ENCODE data around the gene NID1.

NID1 gene

DNA sequence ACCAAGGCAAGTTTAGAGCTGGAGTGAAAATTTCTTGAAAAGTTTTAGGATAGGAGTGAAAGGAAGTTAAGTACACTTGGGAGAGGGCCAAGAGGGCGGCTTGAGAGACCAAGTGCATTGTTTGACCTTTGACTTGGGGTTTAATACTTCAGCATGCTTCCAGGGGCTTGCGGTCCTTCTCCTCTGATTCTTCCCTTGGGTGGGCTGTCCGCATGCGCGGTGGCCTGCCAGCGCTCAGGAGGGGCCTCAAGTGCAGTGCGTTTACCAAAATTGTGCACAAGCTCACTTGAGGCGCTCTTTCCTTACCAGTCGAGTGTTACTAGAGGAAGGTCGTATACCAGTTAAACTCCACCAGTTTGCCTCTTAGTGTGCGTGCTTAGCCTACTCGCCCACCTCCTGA is 106.9 kb downstream of the NID1 start:
- no peak for DNase-seq (ENCODE audit: low read depth, low spot score)

DNA sequence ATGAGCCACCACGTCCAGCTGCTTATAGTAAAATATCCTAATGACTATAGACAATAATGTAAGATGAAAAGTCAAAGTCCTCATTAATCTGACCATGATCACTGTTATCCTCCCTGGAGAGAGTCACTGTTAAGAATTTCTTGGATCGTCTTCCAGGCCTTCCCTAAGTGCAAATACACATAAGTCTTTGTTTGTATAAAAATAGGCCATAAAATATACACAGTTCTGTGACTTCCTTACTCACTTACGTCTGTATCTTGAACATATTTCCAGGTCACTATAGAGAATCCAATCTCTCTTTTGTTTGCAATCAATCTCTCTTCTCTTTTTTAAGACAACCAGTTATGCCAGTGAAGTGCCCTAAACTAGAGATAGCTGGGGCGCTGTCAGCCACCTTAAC is 109.1 kb downstream of the NID1 start:
- DNase-seq (ENCODE audit: low read depth, low spot score): no peak

GRCh38 chr1:235954306-235955283 is 110.3 kb downstream of the NID1 start:
- DNase-seq (ENCODE audit: low read depth, low spot score): no peak

DNA sequence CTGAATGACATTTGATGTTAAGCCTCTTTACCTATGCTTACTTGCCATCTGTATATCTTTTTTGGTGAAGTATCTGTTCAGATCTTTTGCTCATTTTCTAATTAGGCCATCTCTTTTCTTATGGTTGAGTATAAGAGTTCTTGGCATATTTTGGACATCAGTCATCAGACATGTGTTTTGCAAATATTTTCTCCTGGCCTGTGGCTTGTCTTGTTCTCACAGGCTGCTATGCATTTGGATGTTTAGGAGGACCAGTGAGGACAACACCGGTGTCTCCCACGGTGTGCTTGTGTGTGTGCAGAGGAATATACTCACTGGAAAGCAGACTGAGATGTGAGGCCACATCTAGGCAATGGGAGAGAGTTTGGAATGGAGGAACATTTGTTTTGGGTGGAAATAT is 111.1 kb downstream of the NID1 start:
- DNase-seq (ENCODE audit: low read depth, low spot score): no peak

GRCh38 chr1:235952950-235953615 is 111.8 kb downstream of the NID1 start:
- DNase-seq (ENCODE audit: low read depth, low spot score): no peak

DNA sequence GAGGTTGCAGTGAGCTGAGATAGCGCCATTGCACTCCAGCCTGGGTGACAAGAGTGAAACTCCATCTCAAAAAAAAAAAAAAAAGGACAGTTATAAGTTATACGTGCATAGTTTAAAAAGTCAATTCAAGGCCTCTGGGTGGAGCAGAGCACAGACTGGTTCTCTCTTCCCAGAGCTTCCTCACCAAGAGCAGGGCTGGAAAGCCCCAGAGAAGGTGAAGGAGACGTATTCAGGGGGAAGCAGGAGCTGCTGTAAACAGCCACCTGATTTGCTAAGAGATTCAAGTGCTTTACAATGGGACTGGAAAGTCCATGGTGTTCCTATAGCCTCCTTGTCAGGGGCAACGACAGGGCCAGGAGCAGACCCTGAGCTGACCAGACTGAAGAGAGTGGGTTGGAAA is 113.2 kb downstream of the NID1 start:
- no peak for DNase-seq (ENCODE audit: low read depth, low spot score)

GRCh38 chr1:235950318-235950717 is 114.6 kb downstream of the NID1 start:
- no peak for DNase-seq (ENCODE audit: low read depth, low spot score)

- no peak for DNase-seq (ENCODE audit: low read depth, low spot score)
Observed at GRCh38 chr1:235948774-235949427, 116.0 kb downstream of the NID1 start.

GRCh38 chr1:235947989-235948388 is 116.9 kb downstream of the NID1 start:
- DNase-seq (ENCODE audit: low read depth, low spot score): no peak

DNA sequence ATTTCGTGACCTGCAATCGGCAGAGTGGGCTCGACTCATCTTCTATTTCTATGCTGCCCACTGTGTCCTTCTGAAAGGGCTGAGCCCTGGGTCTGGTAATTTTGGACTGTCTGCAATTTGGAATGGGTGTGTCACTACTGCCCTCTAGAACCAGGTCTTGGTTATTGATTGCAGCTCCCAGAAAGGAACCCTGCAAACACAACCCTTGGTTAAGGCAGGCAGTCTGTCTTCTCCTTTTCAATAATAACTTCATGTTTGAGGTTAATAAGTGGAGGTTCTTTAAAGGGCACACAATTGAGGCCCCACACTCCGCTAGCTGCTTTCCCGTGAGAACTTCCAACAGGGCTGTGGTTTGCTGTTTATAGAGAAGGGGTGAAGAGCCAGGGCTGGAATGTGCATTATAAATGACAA is 118.3 kb downstream of the NID1 start:
- peak; percentile 59 for DNase-seq (ENCODE audit: low read depth, low spot score)

DNA sequence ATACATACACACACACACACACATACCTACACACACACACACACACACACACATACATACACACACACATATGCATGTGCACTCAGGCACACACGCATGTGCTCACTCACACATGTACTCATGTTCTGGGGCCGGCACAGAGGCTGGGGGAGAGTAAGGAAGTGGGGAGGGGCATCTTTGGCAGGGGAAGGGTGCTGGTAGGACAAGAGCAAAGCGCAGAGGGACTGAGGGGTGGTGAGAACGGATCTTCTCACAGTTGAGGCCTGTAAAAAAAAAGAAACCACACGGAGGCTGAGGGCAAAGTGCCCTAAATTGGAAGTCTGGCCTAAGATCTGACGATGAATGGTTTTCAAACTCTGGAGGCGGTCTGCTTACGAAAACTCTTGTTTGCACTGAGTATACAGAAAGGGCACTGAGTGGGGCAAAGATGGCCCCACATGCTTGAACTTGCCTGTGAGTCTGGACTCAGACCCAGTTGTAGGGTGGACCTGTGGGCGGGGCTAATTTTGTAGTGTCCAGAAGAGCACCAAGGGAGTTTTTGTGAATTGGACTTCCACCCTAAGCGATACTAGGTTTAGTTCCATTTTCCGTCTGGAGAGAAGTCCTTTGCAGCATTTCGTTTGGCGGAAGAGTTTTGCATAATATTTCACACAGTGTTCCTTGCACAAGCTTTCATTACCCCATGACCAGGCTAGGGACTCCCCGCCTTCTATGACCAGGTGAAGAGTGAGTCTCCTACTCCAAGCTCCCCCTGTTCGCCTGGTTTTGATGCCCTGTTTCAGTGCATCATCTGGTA is 118.9 kb downstream of the NID1 start:
- no peak for DNase-seq (ENCODE audit: low read depth, low spot score)

DNA sequence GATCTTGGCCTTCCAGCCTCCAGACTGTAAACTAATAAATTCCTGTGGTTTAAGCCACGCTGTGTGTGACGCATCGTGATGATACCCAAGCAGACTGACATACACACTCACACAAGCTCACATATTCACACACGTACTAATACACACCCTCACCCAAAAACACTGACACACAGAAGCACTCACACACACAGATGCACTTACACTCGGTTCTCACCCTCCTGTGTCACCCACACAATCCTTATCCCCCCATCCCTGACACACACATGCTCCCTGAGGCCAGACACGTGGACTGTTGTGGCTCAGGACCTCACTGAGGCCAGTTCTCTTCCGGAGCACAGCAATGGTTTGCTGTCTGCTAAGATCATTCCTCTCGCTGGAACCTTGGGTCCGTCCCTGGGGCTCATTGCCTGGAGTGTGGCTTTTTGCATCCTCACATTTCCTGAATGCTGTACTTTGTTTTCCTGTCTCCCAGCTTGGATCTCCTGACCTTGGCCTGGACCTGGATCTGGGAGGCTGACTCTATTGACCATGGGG is 121.2 kb downstream of the NID1 start:
- DNase-seq (ENCODE audit: low read depth, low spot score): peak; percentile 83

- DNase-seq (ENCODE audit: low read depth, low spot score): no peak
Observed at GRCh38 chr1:235942979-235943575, 121.8 kb downstream of the NID1 start.

DNA sequence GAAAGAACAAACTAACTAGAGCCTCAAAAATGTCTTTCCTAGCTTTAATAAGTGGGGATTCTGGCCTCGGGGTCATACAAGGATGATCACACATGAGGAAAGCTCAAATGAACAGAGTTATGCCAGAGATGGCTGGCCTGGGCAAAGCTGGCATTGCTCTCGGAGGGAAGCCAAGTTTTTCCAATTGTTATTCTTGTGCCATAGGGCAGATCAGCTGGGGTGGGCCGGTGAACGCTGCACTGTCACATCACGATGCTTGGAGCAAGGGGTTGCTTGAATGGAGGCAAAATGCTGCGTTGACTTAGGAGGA is 122.3 kb downstream of the NID1 start:
- no peak for DNase-seq (ENCODE audit: low read depth, low spot score)

DNA sequence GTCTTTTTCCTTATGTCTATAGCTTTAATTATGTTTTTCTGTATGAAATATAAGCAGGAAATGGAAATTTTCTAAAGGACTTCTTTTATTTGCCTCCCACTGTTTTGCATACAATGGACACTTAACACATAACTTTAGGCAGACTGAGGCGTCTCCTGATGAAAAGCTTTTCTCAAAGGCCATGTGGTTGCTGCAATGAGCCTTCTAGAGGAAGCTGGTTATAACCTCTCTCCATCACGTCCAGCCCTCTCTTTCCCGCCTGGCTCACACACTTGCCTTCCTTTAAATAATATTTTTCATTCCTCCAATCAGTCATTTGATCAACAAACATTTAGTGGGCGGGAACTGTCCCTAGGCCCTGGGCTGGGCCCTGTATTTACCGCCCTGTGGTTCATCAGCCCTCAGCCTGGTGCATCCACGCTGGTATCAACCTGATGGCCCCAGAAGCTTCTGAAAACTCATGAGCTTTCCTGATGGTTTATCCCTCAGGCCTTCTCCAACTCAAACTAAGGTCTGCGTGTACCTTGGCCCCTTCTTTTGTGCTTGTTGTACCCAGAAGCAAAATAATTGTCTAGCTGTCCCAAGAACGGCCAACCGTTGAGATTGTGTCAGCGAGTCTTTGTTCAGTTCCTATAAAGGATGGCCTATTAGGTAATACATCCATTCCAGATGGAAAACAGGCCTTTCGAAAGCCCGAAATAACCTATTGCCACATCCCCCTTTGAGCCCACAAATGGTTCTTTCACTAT is 122.8 kb downstream of the NID1 start:
- DNase-seq (ENCODE audit: low read depth, low spot score): no peak

DNA sequence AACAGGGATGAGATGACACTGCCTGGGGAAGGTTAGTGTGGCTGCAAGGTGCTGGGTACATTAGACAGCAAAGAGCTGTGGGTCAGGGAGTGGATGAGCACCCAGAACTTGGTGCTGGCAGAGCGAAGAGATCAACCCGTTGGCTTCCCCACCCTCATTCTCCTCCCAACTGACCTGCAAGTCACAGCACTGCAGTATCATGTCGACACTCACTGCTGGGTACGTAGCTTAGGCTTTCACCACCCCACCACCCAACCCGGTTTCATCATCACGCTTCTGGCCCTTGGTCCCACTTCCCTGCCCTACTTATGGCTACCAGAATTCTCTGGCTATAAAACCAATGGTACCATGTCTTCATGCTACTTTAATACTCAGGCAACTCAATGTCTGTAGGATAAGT is 124.6 kb downstream of the NID1 start:
- DNase-seq (ENCODE audit: low read depth, low spot score): no peak

GRCh38 chr1:235939480-235939775 is 125.5 kb downstream of the NID1 start:
- no peak for DNase-seq (ENCODE audit: low read depth, low spot score)

- no peak for DNase-seq (ENCODE audit: low read depth, low spot score)
Observed at GRCh38 chr1:235938709-235939479, 126.0 kb downstream of the NID1 start.

DNA sequence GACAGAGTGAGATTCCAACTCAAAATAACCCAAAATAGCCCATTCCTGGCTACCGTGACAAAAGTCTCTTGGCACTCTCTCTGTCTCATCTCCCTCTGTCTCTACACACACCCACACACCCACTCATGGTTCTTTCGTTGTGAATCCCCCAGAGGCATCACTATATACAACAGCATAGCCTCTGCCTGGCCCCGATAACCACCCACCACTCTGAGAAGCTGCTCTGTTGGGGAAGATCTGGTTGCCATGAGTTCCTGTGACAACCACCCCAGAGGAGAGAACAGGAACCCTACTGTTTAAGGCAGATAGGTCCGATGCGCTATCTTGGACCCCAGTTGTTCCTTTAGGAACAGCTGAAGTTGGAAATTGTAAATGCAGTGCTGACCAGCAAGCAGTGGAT is 127.8 kb downstream of the NID1 start:
- DNase-seq (ENCODE audit: low read depth, low spot score): no peak

Data from brain pericyte (primary cell).